PC-9 (cell line): ENCODE measurements around the gene OR6X1. TPM values are rescaled to one million over a fixed set of nuclear protein-coding genes. Genes with fewer than 3 reads are reported as not detected.

Source experiments
- BruUV-seq: library from RNA; stranded (reverse); fragments of 400-500 nt; replicated peaks from 2 replicates; lab custom pipeline; 2021; lab: Mats Ljungman, UMichigan
- CTCF ChIA-PET: fragments of 300-600 bp; sonication (Branson Sonifier 250); formaldehyde crosslinking; loops from one replicate; lab custom pipeline; 2022; ENCODE audit warnings: antibody characterized with exemption; lab: Charles Lee
- POLR2A ChIA-PET: fragments of 300-600 bp; sonication (Branson Sonifier 250); formaldehyde crosslinking; loops from one replicate; lab custom pipeline; 2022; ENCODE audit warnings: antibody characterized with exemption; ENCODE audit not compliant: unreplicated experiment; lab: Charles Lee
- DNase-seq, 2 experiments: peaks; one replicate each; pipeline versions ENCODE4 v3.0.0 to v3.0.0-alpha.2; 2015 to 2022; ENCODE audit warnings: mixed read lengths in 1 of 2
- H2AFZ ChIP-seq: fragments of 200-600 bp; sonication (generic); 2 replicates; pipeline ENCODE4 v1.8.1; 2017; ENCODE audit warnings: antibody characterized with exemption
- H3F3A ChIP-seq: fragments of 200-600 bp; sonication (generic); 2 replicates; pipeline ENCODE4 v1.8.1; 2017; ENCODE audit warnings: antibody characterized with exemption, mild to moderate bottlenecking, low read depth; ENCODE audit not compliant: insufficient read depth
- H3K27ac ChIP-seq: fragments of 200-600 bp; sonication (generic); 2 replicates; pipeline ENCODE4 v1.6.1; 2016; ENCODE audit warnings: mixed run types
- H3K27me3 ChIP-seq: fragments of 200-600 bp; sonication (generic); 2 replicates; pipeline ENCODE4 v1.6.1; 2016; ENCODE audit warnings: low read depth, mixed run types; ENCODE audit not compliant: insufficient read depth
- H3K36me3 ChIP-seq: fragments of 200-600 bp; sonication (generic); 2 replicates; pipeline ENCODE4 v1.6.1; 2016; ENCODE audit warnings: low read depth, mixed run types
- H3K4me1 ChIP-seq: fragments of 200-600 bp; sonication (generic); replicated peaks from 2 replicates; pipeline ENCODE4 v1.6.1; 2016; ENCODE audit warnings: mixed run types; ENCODE audit not compliant: insufficient read depth
- H3K4me2 ChIP-seq: fragments of 200-600 bp; sonication (generic); 2 replicates; pipeline ENCODE4 v1.6.1; 2017; ENCODE audit warnings: mixed run types
- H3K4me3 ChIP-seq: fragments of 200-600 bp; sonication (generic); 2 replicates; pipeline ENCODE4 v1.6.1; 2016; ENCODE audit warnings: mixed run types
- H3K79me2 ChIP-seq: fragments of 200-600 bp; sonication (generic); 2 replicates; pipeline ENCODE4 v1.6.1; 2017; ENCODE audit warnings: low read depth, mixed run types
- H3K9me2 ChIP-seq: fragments of 200-600 bp; sonication (generic); 2 replicates; pipeline ENCODE4 v1.8.1; 2017; ENCODE audit warnings: mild to moderate bottlenecking; ENCODE audit not compliant: insufficient read depth
- H3K9me3 ChIP-seq: fragments of 200-600 bp; sonication (generic); 2 replicates; pipeline ENCODE4 v1.8.1; 2016; ENCODE audit warnings: low read depth; ENCODE audit not compliant: insufficient read depth
- H4K20me1 ChIP-seq: fragments of 200-600 bp; sonication (generic); 2 replicates; pipeline ENCODE4 v1.8.1; 2017; ENCODE audit not compliant: insufficient read depth
- EZH2 ChIP-seq: fragments of 200-600 bp; sonication (generic); IDR thresholded peaks from 2 replicates; pipeline ENCODE4 v1.8.0; 2017; ENCODE audit warnings: antibody characterized with exemption, low read depth
- intact Hi-C: fragments of 100-400 bp; cut with micrococcal nuclease; formaldehyde crosslinking; loops from one replicate; pipeline ENCODE4 v1.10.0; 2022; ENCODE audit not compliant: unreplicated experiment
- total RNA-seq: library from RNA; stranded (reverse); gene quantifications from 2 replicates; pipeline ENCODE4 v1.2.3, GENCODE V29; 2021
- TF ChIP-seq, protein P1 (sequence below): fragments of 200-600 bp; sonication (generic); conservative IDR thresholded peaks from 2 replicates; pipeline ENCODE4 v1.6.1; 2017; ENCODE audit warnings: mixed run types, antibody characterized with exemption, mild to moderate bottlenecking, moderate library complexity

The OR6X1 gene
- total RNA-seq, 1 experiment from 2014 or later: not detected

DNA sequence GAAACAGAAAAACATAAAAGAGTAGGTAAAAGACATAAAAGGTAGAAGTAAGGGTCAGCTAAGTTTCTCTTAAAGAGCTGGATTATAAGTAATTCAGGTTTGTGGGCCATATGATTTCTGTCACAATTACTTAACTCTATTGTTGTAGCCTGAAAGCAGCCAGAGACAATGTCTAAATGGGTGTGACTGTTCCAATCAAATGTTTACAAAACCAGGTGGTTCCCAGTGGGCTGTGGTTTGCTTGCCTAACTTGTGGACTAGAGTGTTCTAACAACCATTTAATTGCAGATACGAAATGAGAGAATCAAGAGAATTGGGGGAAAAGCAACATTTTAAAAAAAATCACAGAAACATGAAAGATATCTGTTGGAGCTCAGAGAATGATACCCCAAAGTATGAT lies 29.2 kb upstream of the OR6X1 start:
- Histone ChIP-seq H3K27me3 (0 out of 2 replicates have a peak, but pooled peaks cover 4% of the 10 kb centered on the region), H3K36me3 (no peaks in the 10 kb centered on the region), H3K79me2 (no peaks in the 10 kb centered on the region), H3K27ac (no peak overlapping the region), H3K4me1 (no peaks in the 10 kb centered on the region), H4K20me1 (no peaks in the 10 kb centered on the region), H3K4me2 (no peak overlapping the region), H3K9me2 (no peaks in the 10 kb centered on the region), H3K4me3 (no peak overlapping the region), H2AFZ (no peak overlapping the region), H3K9me3 (no peaks in the 10 kb centered on the region), H3F3A (no peaks in the 10 kb centered on the region)
- ChIA-PET CTCF (interaction anchor here (0.6 kb wide), 1 partner anchor 1001 kb away, joined by 3 read pairs; no protein-coding TSS in a partner anchor), POLR2A (no interaction called here)
- no peak for TF ChIP-seq EZH2
- TF ChIP-seq, protein P1, sequence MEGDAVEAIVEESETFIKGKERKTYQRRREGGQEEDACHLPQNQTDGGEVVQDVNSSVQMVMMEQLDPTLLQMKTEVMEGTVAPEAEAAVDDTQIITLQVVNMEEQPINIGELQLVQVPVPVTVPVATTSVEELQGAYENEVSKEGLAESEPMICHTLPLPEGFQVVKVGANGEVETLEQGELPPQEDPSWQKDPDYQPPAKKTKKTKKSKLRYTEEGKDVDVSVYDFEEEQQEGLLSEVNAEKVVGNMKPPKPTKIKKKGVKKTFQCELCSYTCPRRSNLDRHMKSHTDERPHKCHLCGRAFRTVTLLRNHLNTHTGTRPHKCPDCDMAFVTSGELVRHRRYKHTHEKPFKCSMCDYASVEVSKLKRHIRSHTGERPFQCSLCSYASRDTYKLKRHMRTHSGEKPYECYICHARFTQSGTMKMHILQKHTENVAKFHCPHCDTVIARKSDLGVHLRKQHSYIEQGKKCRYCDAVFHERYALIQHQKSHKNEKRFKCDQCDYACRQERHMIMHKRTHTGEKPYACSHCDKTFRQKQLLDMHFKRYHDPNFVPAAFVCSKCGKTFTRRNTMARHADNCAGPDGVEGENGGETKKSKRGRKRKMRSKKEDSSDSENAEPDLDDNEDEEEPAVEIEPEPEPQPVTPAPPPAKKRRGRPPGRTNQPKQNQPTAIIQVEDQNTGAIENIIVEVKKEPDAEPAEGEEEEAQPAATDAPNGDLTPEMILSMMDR: no peak
- BruUV-seq: no TSS peak
- intact Hi-C loops: no loop called here
- DNase-seq: no peak

GRCh38 chr11:123778511-123778910 lies 24.2 kb upstream of the OR6X1 start:
- no peaks in the 10 kb centered on the region for H4K20me1 ChIP-seq
- H3K36me3 ChIP-seq: no peaks in the 10 kb centered on the region
- ChIA-PET POLR2A (no interaction called here), CTCF (no interaction called here)
- H2AFZ ChIP-seq: no peak overlapping the region
- intact Hi-C loops: no loop called here
- no TSS peak for BruUV-seq
- no peaks in the 10 kb centered on the region for H3F3A ChIP-seq
- H3K9me3 ChIP-seq: no peaks in the 10 kb centered on the region; the same call in 1 of the 2 replicates
- H3K79me2 ChIP-seq: no peaks in the 10 kb centered on the region
- no peak overlapping the region for H3K4me2 ChIP-seq
- TF ChIP-seq EZH2: no peak
- TF ChIP-seq, protein P1: no peak
- no peak for DNase-seq
- no peaks in the 10 kb centered on the region for H3K9me2 ChIP-seq
- H3K27ac ChIP-seq: no peak overlapping the region
- no peaks in the 10 kb centered on the region for H3K27me3 ChIP-seq
- H3K4me3 ChIP-seq: no peak overlapping the region
- no peaks in the 10 kb centered on the region for H3K4me1 ChIP-seq

GRCh38 chr11:123775715-123776549 lies 21.6 kb upstream of the OR6X1 start:
- TF ChIP-seq EZH2: no peak
- TF ChIP-seq, protein P1: no peak
- Histone ChIP-seq H3K79me2 (no peaks in the 10 kb centered on the region), H3K4me3 (no peak overlapping the region), H3K4me2 (no peak overlapping the region), H3K27me3 (no peaks in the 10 kb centered on the region), H3K9me3 (no peaks in the 10 kb centered on the region; the same call in 1 of the 2 replicates), H3K36me3 (no peaks in the 10 kb centered on the region), H2AFZ (no peak overlapping the region), H3K4me1 (no peaks in the 10 kb centered on the region), H4K20me1 (no peaks in the 10 kb centered on the region), H3K9me2 (no peaks in the 10 kb centered on the region), H3K27ac (no peak overlapping the region), H3F3A (no peaks in the 10 kb centered on the region)
- ChIA-PET CTCF (no interaction called here), POLR2A (no interaction called here)
- no TSS peak for BruUV-seq
- intact Hi-C loops: no loop called here
- DNase-seq: no peak
